Gastrocnemius medialis (tissue), 4 donors: Measurements from ENCODE around the gene GABBR2.

Source experiments
- POLR2A ChIP-seq, 2 donors: fragments of 450-650 bp; IDR thresholded peaks; one replicate each; pipeline ENCODE4 v1.6.1; 2017; ENCODE audit warnings: antibody characterized with exemption in 2 of 2, mild to moderate bottlenecking in 2 of 2, moderate library complexity in 2 of 2
- TF ChIP-seq, protein P1 (sequence below), 5 experiments: fragments of 450-650 bp in 3 of 5; fragments of 200-600 bp in 2 of 5; sonication (generic) in 2 of 5; IDR thresholded peaks in 4 of 5; conservative IDR thresholded peaks in 1 of 5; 1 replicate in 4 of 5; 2 replicates in 1 of 5; pipeline ENCODE4 v1.5.1; 2016 to 2019; ENCODE audit warnings: antibody characterized with exemption in 5 of 5, mild to moderate bottlenecking in 3 of 5, moderate library complexity in 3 of 5

DNA sequence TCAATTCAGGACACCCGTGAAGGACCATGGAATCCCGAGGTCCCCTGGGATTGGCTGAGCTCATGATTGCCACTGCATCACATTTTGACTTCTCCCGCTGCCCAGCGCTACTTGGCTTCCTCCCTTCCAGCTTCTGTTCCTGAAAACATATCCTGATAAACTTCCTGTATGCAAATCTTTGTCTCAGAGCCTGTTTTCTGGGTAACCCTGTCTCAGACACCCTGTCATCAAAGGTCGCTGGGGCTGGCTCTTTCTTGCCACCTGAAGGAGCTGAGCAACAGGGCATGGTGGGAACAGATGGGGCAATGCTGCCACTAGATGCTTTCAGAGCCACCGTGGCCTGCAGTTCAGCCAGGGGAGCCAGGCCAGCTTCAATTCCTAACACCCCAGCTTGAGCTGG lies 299.0 kb downstream of the GABBR2 start:
- no peak for TF ChIP-seq POLR2A (IDR thresholded peaks at IDR 0.05)
- TF ChIP-seq, protein P1, sequence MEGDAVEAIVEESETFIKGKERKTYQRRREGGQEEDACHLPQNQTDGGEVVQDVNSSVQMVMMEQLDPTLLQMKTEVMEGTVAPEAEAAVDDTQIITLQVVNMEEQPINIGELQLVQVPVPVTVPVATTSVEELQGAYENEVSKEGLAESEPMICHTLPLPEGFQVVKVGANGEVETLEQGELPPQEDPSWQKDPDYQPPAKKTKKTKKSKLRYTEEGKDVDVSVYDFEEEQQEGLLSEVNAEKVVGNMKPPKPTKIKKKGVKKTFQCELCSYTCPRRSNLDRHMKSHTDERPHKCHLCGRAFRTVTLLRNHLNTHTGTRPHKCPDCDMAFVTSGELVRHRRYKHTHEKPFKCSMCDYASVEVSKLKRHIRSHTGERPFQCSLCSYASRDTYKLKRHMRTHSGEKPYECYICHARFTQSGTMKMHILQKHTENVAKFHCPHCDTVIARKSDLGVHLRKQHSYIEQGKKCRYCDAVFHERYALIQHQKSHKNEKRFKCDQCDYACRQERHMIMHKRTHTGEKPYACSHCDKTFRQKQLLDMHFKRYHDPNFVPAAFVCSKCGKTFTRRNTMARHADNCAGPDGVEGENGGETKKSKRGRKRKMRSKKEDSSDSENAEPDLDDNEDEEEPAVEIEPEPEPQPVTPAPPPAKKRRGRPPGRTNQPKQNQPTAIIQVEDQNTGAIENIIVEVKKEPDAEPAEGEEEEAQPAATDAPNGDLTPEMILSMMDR (IDR thresholded peaks at IDR 0.05 in 4 of 5, conservative IDR thresholded peaks at IDR 0.05 in 1 of 5): no peak
